Measurements from ENCODE around the gene PPP1R3E.

GRCh38 chr14:23275412-23275811, 27.2 kb downstream of the PPP1R3E start:
- TF ChIP-seq CTCF (IDR thresholded peaks at IDR 0.05) (no peak), POLR2AphosphoS5 (IDR thresholded peaks at IDR 0.05) (no peak), POLR2A (IDR thresholded peaks at IDR 0.05) (no peak), EP300 (IDR thresholded peaks at IDR 0.05; ENCODE audit: low read depth) (no peak)
